Astrocyte (in vitro differentiated cells and primary cell): ENCODE data around the gene HNRNPL.

Source experiments
- CTCF ChIP-seq: IDR thresholded peaks from 2 replicates; pipeline ENCODE4 v1.5.1; 2011; ENCODE audit warnings: low read depth, mild to moderate bottlenecking, inconsistent platforms, low read length, moderate library complexity; ENCODE audit not compliant: insufficient read depth
- EZH2 ChIP-seq: IDR thresholded peaks from 2 replicates; pipeline ENCODE4 v1.6.1; 2012; ENCODE audit warnings: mild to moderate bottlenecking, low read length, inconsistent platforms; ENCODE audit not compliant: insufficient read depth

GRCh38 chr19:38849147-38849859, 483 bp downstream of the HNRNPL start:
- TF ChIP-seq CTCF, result no peak
- no peak for TF ChIP-seq EZH2
